HFF-Myc (cell line): ENCODE data around the gene CCDC85C.

Source experiments
- DNase-seq: peaks from one replicate; pipeline ENCODE4 v3.0.0-alpha.2; 2011; ENCODE audit warnings: low read depth; ENCODE audit errors: extremely low read depth
- H3K4me3 ChIP-seq: replicated peaks from 2 replicates; pipeline ENCODE4 v1.5.1; 2011; ENCODE audit warnings: low read depth, mild to moderate bottlenecking, control low read depth, low read length
- CTCF ChIP-seq: IDR thresholded peaks from 2 replicates; pipeline ENCODE4 v1.5.1; 2012; ENCODE audit warnings: mild to moderate bottlenecking, low read depth, low read length, control low read depth; ENCODE audit errors: missing control alignments

CCDC85C gene

DNA sequence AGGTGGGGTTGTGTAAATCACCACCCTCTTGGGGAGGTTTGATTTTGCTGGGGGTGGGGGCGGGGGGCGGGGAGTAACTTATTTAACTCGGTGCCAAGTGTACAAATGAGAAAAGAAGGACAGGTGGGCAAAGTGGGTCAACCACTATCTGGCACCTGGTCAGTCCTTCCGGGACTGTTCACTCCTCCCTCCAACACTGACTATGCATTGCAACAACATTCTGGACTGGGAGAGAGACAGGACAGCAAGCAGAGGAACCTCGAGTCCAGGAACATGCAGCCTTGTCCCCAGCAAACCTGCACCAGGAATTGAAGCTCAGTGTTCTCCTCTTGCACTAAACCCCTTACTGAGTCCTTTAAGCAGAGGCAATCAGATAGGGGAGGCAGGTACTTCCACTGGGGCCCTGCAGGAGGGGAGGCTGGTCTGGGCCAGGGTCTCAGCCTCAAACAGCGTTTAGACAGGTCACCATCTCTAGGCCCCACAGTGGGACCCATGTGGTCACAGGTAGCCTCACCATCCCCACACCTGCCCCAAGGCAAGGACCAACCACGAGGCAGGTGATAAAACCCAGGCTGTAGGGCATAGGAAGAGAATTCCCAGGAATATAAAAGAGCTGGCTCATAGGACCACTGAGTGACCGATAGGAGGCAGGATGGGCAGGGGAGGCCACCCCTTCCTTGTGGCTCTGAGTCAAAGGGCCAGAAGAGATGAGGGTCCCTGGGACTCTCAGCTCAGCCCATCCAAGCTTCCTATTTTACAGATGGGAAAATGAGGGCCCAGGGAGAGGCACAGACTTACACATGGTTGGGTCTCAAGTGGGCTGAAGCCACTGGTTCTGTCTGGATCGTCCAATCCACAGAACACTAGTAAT lies 9.8 kb downstream of the CCDC85C start:
- H3K4me3 ChIP-seq: no peak overlapping the region
- no peak for TF ChIP-seq CTCF
- no peak for DNase-seq

GRCh38 chr14:99592933-99593753 lies 10.9 kb downstream of the CCDC85C start:
- no peak overlapping the region for H3K4me3 ChIP-seq
- DNase-seq: no peak
- TF ChIP-seq CTCF: no peak

- TF ChIP-seq CTCF: no peak
- H3K4me3 ChIP-seq: no peak overlapping the region
- DNase-seq: no peak
Measured at GRCh38 chr14:99592394-99592793, 11.6 kb downstream of the CCDC85C start.

GRCh38 chr14:99590746-99591555 lies 13.1 kb downstream of the CCDC85C start:
- no peak for TF ChIP-seq CTCF
- H3K4me3 ChIP-seq: no peak overlapping the region
- DNase-seq: no peak

GRCh38 chr14:99589651-99590530 lies 14.1 kb downstream of the CCDC85C start:
- DNase-seq: no peak
- no peak for TF ChIP-seq CTCF
- H3K4me3 ChIP-seq: no peak overlapping the region
